K562 (cell line): Measurements from ENCODE around the gene NUBPL.
"Not testable (repeated sequence)": the region's sequence is repeated elsewhere in the genome, so short reads cannot be mapped to it uniquely, and the experiment has no call there.

Experiments used
- CREB3 ChIP-seq: fragments of 450-650 bp; conservative IDR thresholded peaks from 2 replicates; pipeline ENCODE4 v1.6.1; 2016; ENCODE audit warnings: missing genetic modification characterization, low read depth, mild to moderate bottlenecking, missing compliant biosample characterization, moderate library complexity
- DPF2 ChIP-seq: fragments of 450-650 bp; IDR thresholded peaks from 2 replicates; pipeline ENCODE4 v1.6.1; 2016
- ELF2 ChIP-seq: fragments of 250-450 bp; sonication (Bioruptor Pico); IDR thresholded peaks from 2 replicates; pipeline ENCODE4 v1.5.0; 2021; ENCODE audit warnings: mild to moderate bottlenecking
- EP300 ChIP-seq: IDR thresholded peaks from 2 replicates; pipeline ENCODE4 v1.6.1; 2012; ENCODE audit warnings: low read length, improper control_type of control experiment
- EZH2 ChIP-seq: IDR thresholded peaks from 2 replicates; pipeline ENCODE4 v1.6.1; 2012; ENCODE audit warnings: low read depth, mild to moderate bottlenecking, inconsistent platforms, low read length, borderline replicate concordance
- FOXA1 ChIP-seq: fragments of 450-650 bp; IDR thresholded peaks from 2 replicates; pipeline ENCODE4 v1.6.1; 2016; ENCODE audit warnings: mild to moderate bottlenecking, borderline replicate concordance
- HNRNPLL ChIP-seq: fragments of 200-400 bp; formaldehyde crosslinking; IDR thresholded peaks from 2 replicates; pipeline ENCODE4 v1.6.1; 2017; ENCODE audit warnings: low read length, low read depth, mild to moderate bottlenecking; ENCODE audit not compliant: poor library complexity, severe bottlenecking
- MYNN ChIP-seq, 2 experiments: sonication (generic); formaldehyde crosslinking in 1 of 2; IDR thresholded peaks; 2 replicates each; pipeline versions ENCODE4 v1.5.0 to v1.6.1; 2016 to 2020; ENCODE audit warnings: antibody characterized with exemption in 1 of 2, missing genetic modification reagents in 1 of 2
- RFX5 ChIP-seq: IDR thresholded peaks from 2 replicates; pipeline ENCODE4 v1.6.1; 2011; ENCODE audit warnings: low read depth, mild to moderate bottlenecking, improper control_type of control experiment, low read length
- TCF3 ChIP-seq: sonication (generic); formaldehyde crosslinking; IDR thresholded peaks from 2 replicates; pipeline ENCODE4 v1.4.0; 2020; ENCODE audit warnings: mild to moderate bottlenecking, missing genetic modification reagents
- ZNF197 ChIP-seq: fragments of 200-800 bp; sonication (Bioruptor generic); IDR thresholded peaks from 2 replicates; pipeline ENCODE4 v1.6.1; 2016; ENCODE audit warnings: low read depth, missing genetic modification characterization, missing compliant biosample characterization

DNA sequence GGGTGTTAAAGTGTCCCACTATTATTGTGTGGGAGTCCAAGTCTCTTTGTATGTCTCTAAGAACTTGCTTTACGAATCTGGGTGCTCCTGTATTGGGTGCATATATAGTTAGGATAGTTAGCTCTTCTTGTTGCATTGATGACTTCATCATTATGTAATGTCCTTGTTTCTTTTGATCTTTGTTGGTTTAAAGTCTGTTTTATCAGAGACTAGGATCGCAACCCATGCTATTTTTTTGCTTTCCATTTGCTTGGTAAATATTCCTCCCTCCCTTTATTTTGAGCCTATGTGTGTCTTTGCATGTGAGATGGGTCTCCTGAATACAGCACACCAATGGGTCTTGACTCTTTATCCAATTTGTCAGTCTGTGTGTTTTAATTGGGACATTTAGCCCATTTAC lies 57.7 kb downstream of the NUBPL start:
- TF ChIP-seq FOXA1; DPF2; TCF3 (CRISPR knock-in tag); RFX5; MYNN (IDR thresholded peaks at IDR 0.05); MYNN (CRISPR knock-in tag; IDR thresholded peaks at IDR 0.05); ZNF197 (CRISPR knock-in tag); HNRNPLL; ELF2 (CRISPR knock-in tag); EZH2; CREB3 (tag); EP300: not testable (repeated sequence)
